Activated CD4-positive, CD25-positive, alpha-beta regulatory T cell treated with anti-CD3 and anti-CD28 coated beads, Interleukin-2, amount 50 U/mL, for 24 hours (primary cell): Measurements from ENCODE around the gene WFIKKN2.

Source experiments
- ATAC-seq, 2 donors: fragments of 150-1000 bp; cut with Tn5 transposase; one replicate each; pipeline ENCODE4 v1.10.0; 2021; ENCODE audit warnings: mild to moderate bottlenecking in 1 of 2, moderate library complexity in 1 of 2

WFIKKN2 gene

GRCh38 chr17:50808888-50809287 lies 26.5 kb upstream of the WFIKKN2 start:
- ATAC-seq, result no peak

GRCh38 chr17:50813583-50813982 lies 21.8 kb upstream of the WFIKKN2 start:
- no peak for ATAC-seq

- no peak for ATAC-seq
These were observed 20.0 kb upstream of the WFIKKN2 start for GRCh38 chr17:50815400-50815799.

GRCh38 chr17:50816271-50816670 lies 19.1 kb upstream of the WFIKKN2 start:
- ATAC-seq, result no peak

GRCh38 chr17:50816771-50817751 lies 18.3 kb upstream of the WFIKKN2 start:
- peak; percentile 59 to 67 for ATAC-seq

GRCh38 chr17:50817838-50818237 lies 17.5 kb upstream of the WFIKKN2 start:
- ATAC-seq, result no peak

GRCh38 chr17:50818261-50818660 lies 17.1 kb upstream of the WFIKKN2 start:
- no peak for ATAC-seq

- no peak for ATAC-seq
These were observed 16.3 kb upstream of the WFIKKN2 start for GRCh38 chr17:50818921-50819657.

- no peak for ATAC-seq
These were observed 14.7 kb upstream of the WFIKKN2 start for GRCh38 chr17:50820651-50821050.

GRCh38 chr17:50822550-50822949 lies 12.8 kb upstream of the WFIKKN2 start:
- no peak for ATAC-seq

- no peak for ATAC-seq
These were observed 11.0 kb upstream of the WFIKKN2 start for GRCh38 chr17:50824429-50824828.

GRCh38 chr17:50825188-50825587 lies 10.2 kb upstream of the WFIKKN2 start:
- no peak for ATAC-seq

- no peak for ATAC-seq
These were observed 6.7 kb upstream of the WFIKKN2 start for GRCh38 chr17:50828508-50829170.

GRCh38 chr17:50829332-50829731 lies 6.1 kb upstream of the WFIKKN2 start:
- no peak for ATAC-seq

- no peak for ATAC-seq
These were observed 5.0 kb upstream of the WFIKKN2 start for GRCh38 chr17:50830352-50830751.

- ATAC-seq, result no peak
These were observed 4.4 kb upstream of the WFIKKN2 start for GRCh38 chr17:50830994-50831393.

GRCh38 chr17:50831471-50831928 lies 3.9 kb upstream of the WFIKKN2 start:
- no peak for ATAC-seq

- no peak for ATAC-seq
These were observed 3.0 kb upstream of the WFIKKN2 start for GRCh38 chr17:50832267-50832863.

GRCh38 chr17:50832864-50833381 lies 2.5 kb upstream of the WFIKKN2 start:
- no peak for ATAC-seq

GRCh38 chr17:50833510-50834428 lies 1.6 kb upstream of the WFIKKN2 start:
- no peak for ATAC-seq
